NCI-H2107 (cell line): ENCODE data around the gene MIB2.

ENCODE experiments used
- DNase-seq: peaks from one replicate; lab custom pipeline; 2025; lab: John Stamatoyannopoulos, UW

Gene MIB2

DNA sequence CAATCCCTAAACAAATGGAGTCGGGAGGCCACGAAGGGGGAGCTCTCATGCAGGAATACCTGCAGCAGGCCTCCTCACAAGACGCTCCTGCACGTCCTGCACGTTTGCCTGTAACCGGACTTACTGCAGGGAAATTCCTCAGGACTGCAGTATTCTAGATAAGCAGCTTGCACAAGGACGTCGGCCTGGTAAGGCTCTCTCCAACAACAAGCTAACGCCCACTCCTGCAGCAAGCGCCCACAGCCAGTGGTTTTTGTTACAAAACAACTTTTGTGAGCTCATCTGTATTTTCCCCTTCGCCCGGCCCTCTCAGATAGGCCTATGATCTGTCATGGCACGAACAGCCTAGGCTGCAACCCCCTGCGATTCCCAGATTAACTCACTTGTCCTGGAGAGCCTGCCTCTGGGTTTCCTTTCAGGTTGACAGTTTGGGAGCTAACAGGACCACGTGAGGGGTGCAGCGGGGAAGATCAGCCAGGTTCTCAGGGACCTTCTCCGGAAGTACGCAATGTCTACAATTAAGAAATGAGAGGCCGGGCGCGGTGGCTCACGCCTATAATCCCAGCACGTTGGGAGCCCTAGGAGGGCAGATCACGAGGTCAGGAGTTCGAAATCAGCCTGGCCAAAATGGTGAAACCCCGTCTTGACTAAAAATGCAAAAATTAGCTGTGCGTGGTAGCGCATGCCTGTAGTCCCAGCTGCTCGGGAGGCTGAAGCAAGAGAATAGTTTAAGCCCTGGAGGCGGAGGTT is 921 bp upstream of the MIB2 start:
- DNase-seq, result no peak

DNA sequence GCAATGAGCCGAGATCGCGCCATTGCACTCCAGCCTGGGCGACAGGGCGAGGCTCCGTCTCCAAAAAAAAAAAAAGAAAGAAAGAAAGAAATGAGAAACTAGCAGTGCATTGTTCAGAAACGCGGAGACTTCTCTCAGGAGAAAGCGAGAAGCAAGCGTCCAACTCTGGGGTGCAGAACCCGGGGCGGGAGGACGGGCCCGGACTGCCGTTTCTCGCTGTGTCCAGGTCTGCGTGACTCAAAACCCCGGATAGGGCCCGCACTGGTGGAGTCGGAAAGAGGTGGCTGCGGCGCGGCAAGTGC is 395 bp upstream of the MIB2 start:
- DNase-seq, result no peak

DNA sequence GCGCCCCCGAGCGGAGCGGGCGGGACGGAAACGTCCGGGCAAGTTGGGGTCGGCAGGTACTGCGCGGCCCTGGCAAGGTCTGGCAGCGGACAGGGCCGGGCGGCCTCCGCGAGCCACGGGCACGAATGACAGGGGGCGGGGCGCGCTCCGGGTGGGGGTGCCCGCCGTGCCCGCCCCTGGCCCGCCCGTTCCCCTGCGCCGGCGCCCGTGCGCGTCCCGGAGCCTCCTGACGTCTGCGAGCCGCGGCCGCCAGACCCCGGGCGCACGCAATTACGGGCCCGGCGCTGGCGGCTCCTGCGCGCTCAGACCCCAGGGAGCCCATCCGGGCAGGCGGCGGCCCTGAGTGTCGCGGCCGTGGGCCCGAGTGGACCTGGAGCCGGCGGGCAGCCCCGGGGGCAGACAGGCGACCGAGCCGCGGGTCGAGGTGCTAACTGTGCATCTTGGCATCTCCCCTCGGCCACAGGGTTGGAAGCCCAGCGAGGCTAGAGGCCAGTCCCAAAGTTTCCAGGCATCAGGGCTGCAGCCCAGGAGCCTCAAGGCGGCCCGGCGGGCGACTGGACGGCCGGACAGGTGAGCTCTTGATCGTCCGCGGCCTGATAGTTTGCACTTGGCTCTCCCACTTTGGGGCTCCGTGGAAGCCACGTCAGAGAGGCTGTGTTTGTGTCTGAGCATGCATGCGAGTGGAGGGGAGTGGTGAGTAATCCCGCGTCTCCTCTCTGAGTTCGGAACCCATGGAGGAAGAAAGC is 918 bp downstream of the MIB2 start:
- DNase-seq, result no peak

DNA sequence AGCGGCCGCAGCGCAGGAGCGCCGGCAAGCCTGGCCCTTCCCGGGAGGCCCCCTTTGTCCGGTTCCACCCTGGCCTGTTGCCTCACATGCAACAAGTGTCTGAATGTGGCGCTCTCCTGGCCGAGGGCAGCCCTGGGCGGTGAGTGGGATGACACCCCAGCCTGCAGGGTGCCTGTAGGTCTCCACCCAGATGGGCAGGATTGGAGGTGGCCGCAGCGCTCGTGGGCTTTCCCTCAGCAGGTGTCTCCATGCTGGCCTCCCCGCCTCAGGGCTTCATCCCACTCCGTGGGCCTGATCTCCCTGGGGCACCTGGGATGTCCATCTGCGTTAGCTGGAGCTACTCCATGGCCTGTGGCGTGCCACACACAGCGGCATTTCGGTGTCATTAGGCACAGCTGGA is 1.5 kb downstream of the MIB2 start:
- DNase-seq, result no peak

- DNase-seq, result no peak
Observed at GRCh38 chr1:1617516-1617915, 2.2 kb downstream of the MIB2 start.

GRCh38 chr1:1617925-1618324 is 2.6 kb downstream of the MIB2 start:
- DNase-seq, result no peak

DNA sequence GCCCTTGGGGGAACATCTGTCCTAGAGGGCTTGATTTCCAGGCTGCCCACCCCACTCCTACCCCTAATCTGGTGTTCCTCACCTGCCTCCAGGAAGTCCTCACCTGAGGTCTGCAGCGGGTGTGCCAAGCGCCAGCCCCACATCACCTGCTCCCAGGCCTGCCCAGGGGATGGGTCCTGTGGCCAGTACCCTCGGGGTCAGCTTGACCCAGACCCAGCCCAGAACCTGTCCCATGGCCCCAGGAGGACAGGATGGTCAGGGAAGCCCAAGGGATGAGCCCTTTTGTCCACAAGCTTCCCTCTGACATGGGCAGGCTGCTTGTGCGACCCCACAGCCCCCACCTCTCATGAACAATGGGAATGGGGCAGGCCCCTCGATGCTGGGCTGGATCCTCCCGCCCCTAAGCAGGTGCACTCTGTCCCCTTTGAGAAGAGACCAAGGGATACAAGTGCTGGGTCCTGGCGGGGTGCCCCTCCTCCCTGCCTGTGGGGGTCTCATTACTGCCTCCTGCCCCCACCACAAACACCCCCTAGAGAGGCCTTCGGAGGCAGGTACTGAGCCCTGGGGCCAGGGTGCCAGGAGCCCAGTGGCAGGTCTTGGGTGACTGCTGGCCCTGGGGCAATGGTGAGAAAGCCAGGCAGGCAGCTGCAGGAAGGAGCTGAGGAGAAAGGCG is 3.2 kb downstream of the MIB2 start:
- no peak for DNase-seq

- no peak for DNase-seq
Observed at GRCh38 chr1:1619917-1620361, 4.6 kb downstream of the MIB2 start.

GRCh38 chr1:1620433-1621139 is 5.3 kb downstream of the MIB2 start:
- no peak for DNase-seq

DNA sequence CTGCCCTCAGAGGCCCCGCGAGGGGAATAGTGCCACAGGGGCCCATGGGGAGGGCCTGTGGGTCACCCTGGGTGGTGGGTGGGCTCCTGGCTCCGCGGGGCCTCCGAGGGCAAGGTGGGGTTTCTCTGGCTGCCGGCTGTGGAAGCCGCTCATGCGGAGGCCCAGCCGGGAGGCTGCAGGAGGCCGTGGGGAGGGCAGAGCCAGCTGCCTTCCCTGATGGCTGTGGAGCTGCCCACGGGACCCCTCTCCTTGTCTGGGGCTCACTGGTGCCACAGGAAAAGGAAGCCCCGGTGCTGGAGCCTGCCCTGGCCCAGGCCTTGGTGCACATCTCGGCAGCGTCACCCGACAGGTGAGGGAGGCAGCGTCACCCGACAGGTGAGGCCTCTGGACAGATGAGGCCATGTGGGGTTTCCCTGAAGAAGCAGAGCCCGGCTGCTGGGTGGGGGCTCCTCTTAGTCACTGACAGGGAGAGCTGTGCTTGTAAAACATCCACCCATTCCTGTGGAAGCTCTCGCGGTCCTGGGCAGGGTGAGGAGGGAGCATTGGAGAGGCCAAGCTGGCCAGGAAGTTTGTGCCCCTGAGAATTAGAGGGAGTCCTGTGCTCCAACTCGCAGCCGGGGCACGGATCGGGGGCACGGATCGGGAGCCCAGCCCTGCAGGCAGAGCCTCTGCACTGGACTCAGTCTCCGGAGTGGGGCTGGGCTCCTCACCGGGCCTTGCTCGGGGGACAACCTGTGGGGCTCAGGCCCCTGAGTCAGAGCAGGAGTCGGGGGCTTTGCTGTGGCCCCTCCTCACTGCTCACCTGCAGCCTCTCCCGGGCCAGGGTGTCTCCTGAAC is 6.1 kb downstream of the MIB2 start:
- DNase-seq, result no peak

- DNase-seq, result no peak
Observed at GRCh38 chr1:1622010-1622787, 6.9 kb downstream of the MIB2 start.

GRCh38 chr1:1622788-1623094 is 7.4 kb downstream of the MIB2 start:
- no peak for DNase-seq

- DNase-seq, result no peak
Observed at GRCh38 chr1:1623181-1623630, 7.9 kb downstream of the MIB2 start.

- DNase-seq, result no peak
Observed at GRCh38 chr1:1623631-1624442, 8.5 kb downstream of the MIB2 start.

- no peak for DNase-seq
Observed at GRCh38 chr1:1624443-1625403, 9.4 kb downstream of the MIB2 start.

GRCh38 chr1:1625404-1625775 is 10.1 kb downstream of the MIB2 start:
- no peak for DNase-seq

DNA sequence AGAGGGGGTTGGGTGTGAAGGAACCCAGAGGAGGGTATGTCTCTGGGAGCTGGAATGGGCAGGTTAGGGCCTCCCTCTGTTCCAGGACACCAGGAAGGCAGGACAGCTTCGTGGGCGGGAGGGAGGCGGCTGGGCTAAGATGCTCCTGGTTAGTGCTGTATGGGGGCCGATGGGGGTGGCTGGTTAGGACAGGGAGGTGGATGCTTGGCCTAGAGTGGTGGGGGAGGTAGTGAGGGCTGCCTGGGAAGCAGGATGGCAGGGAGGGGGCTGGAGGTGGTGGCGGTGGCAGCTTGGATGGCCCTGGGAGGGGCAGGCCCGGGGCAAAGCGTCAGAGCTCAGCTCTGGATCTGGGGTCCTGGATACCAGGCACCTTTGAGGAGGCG is 10.5 kb downstream of the MIB2 start:
- DNase-seq, result no peak

- no peak for DNase-seq
Observed at GRCh38 chr1:1626207-1627141, 11.2 kb downstream of the MIB2 start.
